ENCODE measurements around the gene ACAP3. TPM values are rescaled to one million over a fixed set of nuclear protein-coding genes. Genes with fewer than 3 reads are reported as not detected.

ACAP3 gene
- total and polyA plus RNA-seq, 8 donors = 30.8 to 73.6 (median 44.2) TPM

GRCh38 chr1:1291023-1291528 is 16.7 kb downstream of the ACAP3 start:
- Histone ChIP-seq H3K4me1 (no peaks in the 10 kb centered on the region), H3K27me3 (peaks cover 8 to 20% of the 10 kb centered on the region in 2 donors), H3K27ac (no peak overlapping the region), H3K36me3 (peaks cover 0 to 34% of the 10 kb centered on the region in 2 donors), H3K4me3 (no peak overlapping the region), H3K9me3 (no peaks in the 10 kb centered on the region)
- TF ChIP-seq, protein P1, sequence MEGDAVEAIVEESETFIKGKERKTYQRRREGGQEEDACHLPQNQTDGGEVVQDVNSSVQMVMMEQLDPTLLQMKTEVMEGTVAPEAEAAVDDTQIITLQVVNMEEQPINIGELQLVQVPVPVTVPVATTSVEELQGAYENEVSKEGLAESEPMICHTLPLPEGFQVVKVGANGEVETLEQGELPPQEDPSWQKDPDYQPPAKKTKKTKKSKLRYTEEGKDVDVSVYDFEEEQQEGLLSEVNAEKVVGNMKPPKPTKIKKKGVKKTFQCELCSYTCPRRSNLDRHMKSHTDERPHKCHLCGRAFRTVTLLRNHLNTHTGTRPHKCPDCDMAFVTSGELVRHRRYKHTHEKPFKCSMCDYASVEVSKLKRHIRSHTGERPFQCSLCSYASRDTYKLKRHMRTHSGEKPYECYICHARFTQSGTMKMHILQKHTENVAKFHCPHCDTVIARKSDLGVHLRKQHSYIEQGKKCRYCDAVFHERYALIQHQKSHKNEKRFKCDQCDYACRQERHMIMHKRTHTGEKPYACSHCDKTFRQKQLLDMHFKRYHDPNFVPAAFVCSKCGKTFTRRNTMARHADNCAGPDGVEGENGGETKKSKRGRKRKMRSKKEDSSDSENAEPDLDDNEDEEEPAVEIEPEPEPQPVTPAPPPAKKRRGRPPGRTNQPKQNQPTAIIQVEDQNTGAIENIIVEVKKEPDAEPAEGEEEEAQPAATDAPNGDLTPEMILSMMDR (IDR thresholded peaks at IDR 0.05) = no peak
- ATAC-seq = peak; percentile 3
- no peak for DNase-seq
- intact Hi-C loops (cut with DNase I) = loop anchor here in 1 of 2 donors (10.0 kb wide), 1 partner anchor 166 kb away; no protein-coding TSS in a partner anchor

GRCh38 chr1:1290238-1290731 is 17.4 kb downstream of the ACAP3 start:
- peak; percentile 69 for ATAC-seq
- intact Hi-C loops (cut with DNase I) = loop anchor here in 1 of 2 donors (10.0 kb wide), 1 partner anchor 165 kb away; no protein-coding TSS in a partner anchor

GRCh38 chr1:1287288-1288110 is 20.2 kb downstream of the ACAP3 start:
- TF ChIP-seq, protein P1 (IDR thresholded peaks at IDR 0.05) = no peak
- no peak for ATAC-seq
- Histone ChIP-seq H3K4me3 (no peak overlapping the region), H3K36me3 (no peaks in the 10 kb centered on the region), H3K27me3 (peaks cover 8 to 43% of the 10 kb centered on the region in 2 donors), H3K27ac (no peak overlapping the region), H3K4me1 (no peaks in the 10 kb centered on the region), H3K9me3 (no peaks in the 10 kb centered on the region)
- peak in 1 of 4 donors; percentile 76 for DNase-seq
- intact Hi-C loops (cut with DNase I) = no loop called here

More at GRCh38 chr1:1290238-1290731, 17.4 kb downstream of the ACAP3 start:
- H3K27ac ChIP-seq = no peak overlapping the region
- TF ChIP-seq, protein P1 (IDR thresholded peaks at IDR 0.05) = peak; percentile 46 to 76
- H3K4me1 ChIP-seq = no peaks in the 10 kb centered on the region
- DNase-seq = no peak
- H3K27me3 ChIP-seq = peaks cover 8 to 28% of the 10 kb centered on the region in 2 donors
- peaks cover 0 to 27% of the 10 kb centered on the region in 2 donors for H3K36me3 ChIP-seq
- no peaks in the 10 kb centered on the region for H3K9me3 ChIP-seq
- no peak overlapping the region for H3K4me3 ChIP-seq

- H3K27ac ChIP-seq = no peak overlapping the region
- no peaks in the 10 kb centered on the region for H3K36me3 ChIP-seq
- ATAC-seq (no peak), DNase-seq (peak in 1 of 4 donors; percentile 74)
- intact Hi-C loops (cut with DNase I) = no loop called here
- no peaks in the 10 kb centered on the region for H3K4me1 ChIP-seq
- TF ChIP-seq, protein P1 (IDR thresholded peaks at IDR 0.05) = no peak
- H3K4me3 ChIP-seq = no peak overlapping the region
- H3K9me3 ChIP-seq = no peaks in the 10 kb centered on the region
- peaks cover 8 to 43% of the 10 kb centered on the region in 2 donors for H3K27me3 ChIP-seq
Measured at GRCh38 chr1:1286313-1287261, 21.1 kb downstream of the ACAP3 start.

All from left lung (tissue), 10 donors.